ENCODE measurements around the gene SEC14L1.
"Not testable (repeated sequence)": the region's sequence is repeated elsewhere in the genome, so short reads cannot be mapped to it uniquely, and the experiment has no call there.

SEC14L1 gene

GRCh38 chr17:77117415-77117814 lies 23.4 kb upstream of the SEC14L1 start:
- DNase-seq = no peak

- no peak for DNase-seq
Observed at GRCh38 chr17:77118251-77118928, 22.4 kb upstream of the SEC14L1 start.

GRCh38 chr17:77119668-77120301 lies 21.0 kb upstream of the SEC14L1 start:
- DNase-seq = peak; percentile 27

- no peak for DNase-seq
Observed at GRCh38 chr17:77120868-77121267, 19.9 kb upstream of the SEC14L1 start.

GRCh38 chr17:77124192-77124889 lies 16.4 kb upstream of the SEC14L1 start:
- no peak for DNase-seq

GRCh38 chr17:77125432-77125901 lies 15.3 kb upstream of the SEC14L1 start:
- DNase-seq = no peak

- no peak for DNase-seq
Observed at GRCh38 chr17:77126519-77126918, 14.2 kb upstream of the SEC14L1 start.

- no peak for DNase-seq
Observed at GRCh38 chr17:77127735-77128361, 12.9 kb upstream of the SEC14L1 start.

- no peak for DNase-seq
Observed at GRCh38 chr17:77128896-77129567, 11.7 kb upstream of the SEC14L1 start.

- DNase-seq = no peak
Observed at GRCh38 chr17:77129568-77130301, 11.0 kb upstream of the SEC14L1 start.

GRCh38 chr17:77130525-77130924 lies 10.2 kb upstream of the SEC14L1 start:
- DNase-seq = no peak

- no peak for DNase-seq
Observed at GRCh38 chr17:77131904-77132303, 8.9 kb upstream of the SEC14L1 start.

- no peak for DNase-seq
Observed at GRCh38 chr17:77132411-77133086, 8.2 kb upstream of the SEC14L1 start.

- no peak for DNase-seq
Observed at GRCh38 chr17:77133087-77133638, 7.6 kb upstream of the SEC14L1 start.

- DNase-seq = no peak
Observed at GRCh38 chr17:77136420-77136767, 4.4 kb upstream of the SEC14L1 start.

- DNase-seq = no peak
Observed at GRCh38 chr17:77137111-77137510, 3.7 kb upstream of the SEC14L1 start.

- not testable (repeated sequence) for DNase-seq
Observed at GRCh38 chr17:77137886-77138285, 2.9 kb upstream of the SEC14L1 start.

- DNase-seq = peak; percentile 80
Observed at GRCh38 chr17:77140166-77140877, 447 bp upstream of the SEC14L1 start.

GRCh38 chr17:77141846-77142449 lies 1.2 kb downstream of the SEC14L1 start:
- no peak for DNase-seq

GRCh38 chr17:77142689-77143088 lies 1.9 kb downstream of the SEC14L1 start:
- DNase-seq = no peak

Data from NCI-H1417 treated with DMSO at 0.1 percent for 48 hours (cell line).